NCI-H69 (cell line): ENCODE measurements around the gene ZNF316.
A peak's percentile ranks its signal among the peaks of the same experiment; 100 is the strongest.
"Not testable (repeated sequence)": the region's sequence is repeated elsewhere in the genome, so short reads cannot be mapped to it uniquely, and the experiment has no call there.

ENCODE experiments used
- DNase-seq: peaks from one replicate; lab custom pipeline; 2025; lab: John Stamatoyannopoulos, UW

Gene ZNF316

GRCh38 chr7:6647080-6647479 is 10.0 kb downstream of the ZNF316 start:
- no peak for DNase-seq

DNA sequence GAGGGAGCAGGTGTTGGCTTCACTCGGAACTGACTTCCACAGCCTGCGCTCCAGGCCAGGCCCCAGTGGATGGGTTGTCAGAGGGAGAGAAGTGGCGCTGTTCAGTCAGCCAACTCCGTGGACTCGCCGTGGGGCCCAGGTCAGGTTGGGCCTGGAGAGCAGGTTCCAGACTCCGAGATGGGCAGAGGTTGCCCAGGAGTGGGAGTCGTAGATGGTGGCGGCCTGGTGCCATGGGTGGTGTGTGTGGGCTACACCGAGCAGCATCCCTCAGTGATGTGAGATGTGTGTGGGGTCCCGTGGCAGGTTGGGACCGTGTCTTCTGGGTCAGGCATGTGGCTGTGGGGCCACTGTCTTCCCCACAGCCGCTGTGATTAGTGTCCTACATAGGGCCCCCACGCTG is 10.4 kb downstream of the ZNF316 start:
- DNase-seq, result no peak

DNA sequence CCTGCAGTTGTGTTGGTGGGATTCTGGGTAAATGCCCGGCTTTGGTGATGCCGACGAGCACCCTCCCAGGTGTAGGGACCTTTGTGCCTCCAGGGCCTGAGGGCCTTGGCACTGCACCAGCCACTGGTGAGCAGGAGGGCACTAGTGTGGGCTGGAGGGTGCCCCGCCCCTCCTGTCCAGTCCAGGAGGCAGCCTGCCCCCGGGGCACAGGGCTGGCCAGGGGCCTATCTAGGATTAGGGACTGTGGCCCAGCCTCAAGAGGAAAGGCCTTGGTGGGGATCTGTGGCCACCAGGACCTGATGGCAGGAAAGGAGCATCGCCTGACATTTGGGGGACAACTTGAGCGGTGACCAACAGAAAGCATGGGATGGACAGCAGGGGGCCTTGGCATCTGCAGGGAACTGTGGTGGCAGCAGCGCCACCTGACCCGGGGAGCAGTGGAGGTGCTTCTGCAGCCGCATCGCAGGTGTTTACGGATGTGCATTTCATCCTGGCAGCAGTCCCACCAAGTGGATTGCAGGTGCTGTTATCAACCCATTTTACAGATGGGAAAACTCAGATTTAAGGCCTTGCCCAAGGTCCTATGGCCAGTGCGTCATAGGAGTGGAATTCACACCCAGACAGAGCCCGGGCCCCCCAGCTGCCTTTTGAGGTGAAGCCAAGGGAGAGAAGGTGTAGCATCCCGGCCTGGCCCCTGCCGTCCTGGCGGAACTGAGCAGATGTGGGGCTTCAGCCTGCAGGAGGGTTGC is 11.1 kb downstream of the ZNF316 start:
- no peak for DNase-seq

DNA sequence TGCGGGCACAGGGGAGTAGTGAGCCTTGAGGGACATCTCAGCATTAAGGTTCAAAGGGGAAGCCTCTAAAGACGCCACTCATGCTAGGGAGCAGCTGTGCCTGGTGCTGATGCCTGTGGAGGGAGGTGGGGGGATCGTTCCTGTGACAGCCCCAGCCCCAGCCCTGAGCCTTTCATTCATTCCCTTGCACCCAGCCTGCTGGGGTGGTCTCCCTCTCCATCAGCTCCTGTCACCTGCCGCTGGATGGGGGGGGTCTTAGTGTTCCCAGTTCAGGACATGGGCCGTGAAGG is 11.6 kb downstream of the ZNF316 start:
- DNase-seq, result no peak

DNA sequence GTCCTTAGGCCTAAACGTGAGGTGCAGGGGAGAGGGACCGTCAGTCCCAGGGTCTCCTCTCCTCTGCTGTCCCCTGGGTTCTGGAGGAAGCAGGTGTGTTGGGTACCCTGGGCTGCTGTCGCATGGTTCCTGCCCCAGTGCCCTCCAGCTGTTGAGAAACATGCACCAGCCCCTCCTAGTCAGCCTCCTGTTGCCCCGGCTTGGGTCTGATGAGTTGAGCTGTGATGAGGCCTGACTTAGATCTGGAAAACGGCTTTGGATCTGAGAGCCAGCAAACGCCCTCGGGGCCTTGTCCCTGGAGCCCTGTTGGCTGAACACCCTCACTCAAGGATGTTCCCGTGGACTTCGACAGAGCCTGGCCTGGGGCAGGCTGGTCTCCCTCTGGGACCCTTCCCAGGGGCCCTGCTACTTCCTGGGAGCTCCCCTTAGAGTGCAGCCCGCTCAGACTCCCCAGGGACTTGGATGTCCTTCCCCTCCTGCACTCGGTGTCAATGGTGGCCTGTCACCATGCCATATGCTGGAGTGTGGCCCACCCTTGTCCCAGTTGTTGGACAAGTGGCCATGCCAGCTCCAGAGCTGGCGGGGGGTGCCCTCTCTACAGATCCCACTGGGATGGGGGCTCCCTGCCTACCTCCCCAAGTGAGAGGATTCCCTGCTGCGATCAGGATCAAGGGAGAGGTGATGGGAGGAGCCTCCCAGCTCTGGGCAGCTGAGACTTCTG is 12.3 kb downstream of the ZNF316 start:
- no peak for DNase-seq

GRCh38 chr7:6650086-6650485 is 13.0 kb downstream of the ZNF316 start:
- no peak for DNase-seq

DNA sequence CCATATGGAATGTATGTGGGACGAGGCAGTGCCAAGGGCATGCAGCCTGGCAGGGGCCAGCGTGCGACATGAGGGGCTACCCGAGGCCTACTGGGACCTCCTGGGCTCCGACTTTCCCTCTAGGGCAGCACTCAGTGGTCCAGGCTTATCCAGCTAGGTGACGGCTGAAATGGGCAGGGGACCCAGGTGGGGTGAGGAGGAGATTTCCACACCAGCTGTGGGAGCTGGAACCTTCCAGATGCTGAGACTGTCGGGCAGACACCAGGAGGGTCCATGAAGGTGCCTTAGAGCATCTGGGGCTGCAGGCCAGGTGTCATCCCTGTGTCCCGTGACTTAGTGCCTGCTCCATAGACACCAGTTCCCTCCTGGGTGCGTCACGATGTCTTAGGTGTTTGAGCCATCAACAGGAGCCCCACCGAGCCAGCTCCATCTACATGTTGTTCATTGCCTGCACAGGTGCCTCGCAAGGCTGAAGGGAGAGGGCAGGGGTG is 13.4 kb downstream of the ZNF316 start:
- no peak for DNase-seq

GRCh38 chr7:6651851-6652445 is 14.8 kb downstream of the ZNF316 start:
- no peak for DNase-seq

GRCh38 chr7:6652446-6653011 is 15.4 kb downstream of the ZNF316 start:
- no peak for DNase-seq

DNA sequence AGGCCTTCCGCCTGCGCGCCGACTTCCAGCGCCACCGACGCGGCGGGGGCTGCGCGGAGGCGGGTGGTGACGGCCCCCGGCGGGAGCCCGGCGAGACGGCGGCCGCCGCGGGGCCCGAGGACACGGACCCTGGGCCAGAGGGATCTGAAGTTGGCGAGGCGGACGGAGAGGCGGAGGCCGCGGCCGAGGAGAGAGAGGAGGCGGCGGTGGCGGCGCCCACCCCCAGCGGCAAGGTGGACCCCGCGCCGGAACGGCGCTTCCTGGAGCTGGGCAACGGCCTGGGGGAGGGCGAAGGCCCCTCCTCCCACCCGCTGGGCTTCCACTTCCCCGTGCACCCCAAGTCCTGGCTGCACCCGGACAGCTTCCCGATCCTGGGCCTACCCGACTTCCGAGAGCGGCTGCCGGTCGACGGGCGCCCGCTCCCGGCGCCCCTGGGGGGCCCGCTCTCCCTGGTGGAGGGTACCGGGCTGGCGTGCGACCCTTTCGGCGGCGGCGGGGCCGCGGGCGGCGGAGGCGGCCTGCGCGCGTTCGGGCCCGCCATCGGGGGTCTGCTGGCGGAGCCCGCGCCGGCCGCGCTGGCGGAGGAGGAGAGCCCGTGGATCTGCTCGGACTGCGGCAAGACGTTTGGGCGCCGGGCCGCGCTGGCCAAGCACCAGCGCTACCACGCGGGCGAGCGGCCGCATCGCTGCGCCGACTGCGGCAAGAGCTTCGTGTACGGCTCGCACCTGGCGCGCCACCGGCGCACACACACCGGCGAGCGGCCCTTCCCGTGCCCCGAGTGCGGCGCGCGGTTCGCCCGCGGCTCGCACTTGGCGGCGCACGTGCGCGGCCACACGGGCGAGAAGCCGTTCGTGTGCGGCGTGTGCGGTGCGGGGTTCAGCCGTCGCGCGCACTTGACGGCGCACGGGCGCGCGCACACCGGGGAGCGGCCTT is 16.2 kb downstream of the ZNF316 start:
- DNase-seq, result no peak

DNA sequence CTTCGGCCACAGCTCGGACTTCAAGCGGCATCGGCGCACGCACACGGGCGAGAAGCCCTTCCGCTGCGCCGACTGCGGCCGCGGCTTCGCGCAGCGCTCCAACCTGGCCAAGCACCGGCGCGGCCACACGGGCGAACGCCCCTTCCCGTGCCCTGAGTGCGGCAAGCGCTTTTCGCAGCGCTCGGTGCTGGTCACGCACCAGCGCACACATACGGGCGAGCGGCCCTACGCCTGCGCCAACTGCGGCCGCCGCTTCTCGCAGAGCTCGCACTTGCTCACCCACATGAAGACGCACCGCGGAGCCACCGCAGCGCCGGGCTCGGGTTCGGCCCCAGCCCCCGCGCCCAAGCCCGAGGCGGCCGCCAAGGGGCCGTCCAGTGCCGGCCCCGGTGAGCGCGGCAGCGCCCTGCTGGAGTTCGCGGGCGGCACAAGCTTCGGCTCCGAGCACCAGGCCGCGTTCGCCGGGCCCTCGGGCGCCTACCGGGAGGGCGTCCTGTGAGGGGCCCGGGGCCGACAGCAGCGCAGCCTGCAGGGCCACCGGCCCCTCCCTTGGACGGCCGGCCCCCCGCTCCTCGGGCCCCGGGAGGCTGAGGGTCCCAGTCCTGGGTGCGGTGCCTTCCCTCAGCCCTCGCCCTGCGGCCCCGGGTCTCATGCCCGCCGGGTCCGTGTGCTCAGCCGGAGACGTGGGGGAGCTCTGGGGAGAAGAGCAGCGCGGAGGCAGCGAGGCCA is 17.2 kb downstream of the ZNF316 start:
- no peak for DNase-seq

GRCh38 chr7:6654842-6655610 is 17.9 kb downstream of the ZNF316 start:
- no peak for DNase-seq

GRCh38 chr7:6655636-6656385 is 18.7 kb downstream of the ZNF316 start:
- no peak for DNase-seq

DNA sequence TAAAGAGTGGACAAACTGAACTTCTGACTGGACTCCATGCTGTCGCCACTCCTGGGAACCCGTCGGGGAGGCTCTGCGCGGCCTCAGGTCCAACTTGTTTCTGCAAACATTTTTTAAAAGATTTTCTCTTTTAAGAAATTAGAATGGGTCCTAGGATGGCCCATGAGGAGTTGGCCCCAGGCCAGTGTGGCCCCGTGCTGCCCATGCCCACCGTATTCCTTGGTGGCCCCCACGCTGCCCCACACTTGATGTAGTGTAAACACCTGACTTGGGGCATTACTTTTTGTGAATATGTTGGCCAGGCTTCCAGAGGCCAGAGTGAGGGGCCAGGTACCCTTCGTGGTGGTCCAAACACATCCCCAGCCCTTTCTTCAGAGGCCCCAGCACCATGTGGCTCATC is 19.3 kb downstream of the ZNF316 start:
- no peak for DNase-seq

DNA sequence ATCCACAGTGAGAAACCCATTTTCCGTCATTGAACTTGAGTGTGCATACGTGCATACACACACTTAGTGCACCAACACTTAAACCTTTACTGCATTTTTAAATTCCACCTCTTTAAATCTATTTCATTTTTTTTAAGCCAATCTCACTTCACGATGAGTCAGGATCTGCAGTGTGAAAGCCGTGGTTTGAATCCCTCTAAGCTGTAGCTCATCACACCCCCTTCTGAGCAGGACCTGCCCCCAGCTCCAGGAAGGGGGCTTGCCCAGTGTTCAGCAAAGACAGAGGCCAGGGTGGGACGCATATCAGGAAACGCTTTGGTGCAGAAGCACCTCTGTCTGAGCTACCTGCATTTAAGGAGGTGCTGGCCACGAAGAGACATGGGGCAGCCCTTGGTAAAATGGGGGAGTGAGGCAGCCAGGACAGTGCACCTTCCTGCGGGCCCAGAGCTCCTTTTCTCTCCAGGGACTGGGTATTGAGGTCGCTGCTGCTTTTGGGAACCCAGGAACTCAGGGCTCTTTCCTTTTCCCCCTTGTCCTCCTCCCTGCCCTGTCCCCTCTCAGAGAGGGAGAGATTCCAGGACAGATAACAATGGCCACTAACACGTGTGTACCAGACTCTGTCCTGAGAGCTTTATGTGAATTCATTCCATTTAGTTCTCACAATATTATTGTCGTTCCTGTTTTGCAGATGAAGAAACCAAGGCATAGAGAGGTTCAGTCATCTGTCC is 21.7 kb downstream of the ZNF316 start:
- DNase-seq, result peak; percentile 29

DNA sequence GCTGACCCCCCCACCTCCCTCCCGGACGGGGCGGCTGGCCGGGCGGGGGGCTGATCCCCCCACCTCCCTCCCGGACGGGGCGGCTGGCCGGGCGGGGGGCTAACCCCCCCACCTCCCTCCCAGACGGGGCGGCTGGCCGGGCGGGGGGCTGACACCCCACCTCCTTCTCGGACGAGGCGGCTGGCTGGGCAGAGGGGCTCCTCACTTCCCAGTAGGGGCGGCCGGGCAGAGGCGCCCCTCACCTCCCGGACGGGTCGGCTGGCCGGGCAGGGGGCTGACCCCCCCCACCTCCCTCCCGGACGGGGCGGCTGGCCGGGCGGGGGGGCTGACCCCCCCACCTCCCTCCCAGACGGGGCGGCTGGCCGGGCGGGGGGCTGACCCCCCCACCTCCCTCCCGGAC is 33.7 kb downstream of the ZNF316 start:
- DNase-seq, result not testable (repeated sequence)

DNA sequence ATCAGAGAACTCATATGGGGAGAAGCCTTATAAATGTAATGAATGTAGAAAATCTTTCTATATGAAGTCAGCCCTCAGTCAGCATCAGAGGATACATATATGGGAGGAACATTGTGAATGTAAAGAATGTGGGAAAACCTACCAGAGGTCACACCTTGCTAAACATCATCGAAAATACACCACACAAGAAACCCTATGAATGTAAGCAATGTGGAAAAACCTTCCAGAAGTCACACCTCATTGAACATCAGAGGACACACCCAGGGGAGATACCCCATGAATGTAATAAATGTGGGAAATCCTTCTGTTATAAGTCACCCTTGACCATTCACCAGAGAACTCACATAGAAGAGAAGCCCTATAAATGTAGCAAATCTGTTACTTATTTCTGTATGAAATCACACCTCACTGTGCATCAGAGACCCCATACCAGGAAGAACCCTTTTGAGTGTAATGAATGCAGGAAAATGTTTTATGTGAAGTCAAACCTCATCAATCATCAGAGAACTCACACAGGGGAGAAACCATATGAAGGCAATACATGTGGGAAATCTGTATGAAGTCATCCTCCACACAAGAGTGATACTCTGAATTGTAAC is 38.8 kb downstream of the ZNF316 start:
- DNase-seq, result no peak

- DNase-seq, result no peak
Measured at GRCh38 chr7:6680146-6680545, 43.0 kb downstream of the ZNF316 start.

DNA sequence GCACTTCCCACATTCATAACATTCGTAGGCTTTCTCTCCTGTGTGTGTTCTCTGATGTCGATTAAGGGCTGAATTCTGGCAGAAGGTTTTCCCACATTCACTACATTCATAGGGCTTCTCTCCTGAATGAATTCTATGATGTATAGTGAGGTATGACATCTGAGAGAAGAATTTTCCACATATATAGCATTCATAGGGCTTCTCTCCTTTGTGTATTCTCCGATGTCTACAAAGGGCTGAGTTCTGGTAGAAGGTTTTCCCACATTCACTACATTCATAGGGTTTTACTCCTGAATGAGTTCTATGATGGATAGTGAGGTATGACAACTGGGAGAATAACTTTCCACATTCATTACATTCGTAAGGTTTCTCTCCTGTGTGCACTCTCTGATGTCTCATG is 54.0 kb downstream of the ZNF316 start:
- no peak for DNase-seq
